ENCODE data around the gene DNASE1.

Gene DNASE1

GRCh38 chr16:3702082-3702481 is 47.6 kb downstream of the DNASE1 start:
- Histone ChIP-seq H3K27ac (no peak overlapping the region), H3K27me3 (peaks cover 0 to 71% (median 5%) of the 10 kb centered on the region in 11 experiments; a peak in 10 of 22 replicates), H3K4me3 (no peak overlapping the region), H3K9ac (no peak overlapping the region), H4K20me1 (peaks cover 47 to 100% (median 100%) of the 10 kb centered on the region in 11 experiments; a peak in 21 of 22 replicates), H3K9me3 (replicated peaks in 1 of 11) (no peaks in the 10 kb centered on the region), H3K4me2 (peak overlapping the region in 3 of 11 experiments; percentile 0 to 31 (median 5); a peak in 1 of 22 replicates), H3K36me3 (peaks cover 11 to 33% (median 24%) of the 10 kb centered on the region in 11 experiments; a peak in 19 of 22 replicates), H3K4me1 (peaks cover 16 to 38% (median 25%) of the 10 kb centered on the region in 10 experiments)
- no peak for TF ChIP-seq Cebpa-rat (IDR thresholded peaks at IDR 0.05)

- Histone ChIP-seq H3K9me3 (replicated peaks in 1 of 11) (no peaks in the 10 kb centered on the region), H3K9ac (no peak overlapping the region), H4K20me1 (peaks cover 32 to 100% (median 99%) of the 10 kb centered on the region in 11 experiments; a peak in 21 of 22 replicates), H3K4me1 (peaks cover 0 to 14% (median 0%) of the 10 kb centered on the region in 10 experiments; a peak in 5 of 20 replicates), H3K4me2 (no peak overlapping the region), H3K27me3 (peaks cover 0 to 44% (median 5%) of the 10 kb centered on the region in 11 experiments; a peak in 10 of 22 replicates), H3K36me3 (peaks cover 26 to 72% (median 44%) of the 10 kb centered on the region in 11 experiments; a peak in 21 of 22 replicates), H3K27ac (no peak overlapping the region), H3K4me3 (no peak overlapping the region)
- no peak for TF ChIP-seq Cebpa-rat (IDR thresholded peaks at IDR 0.05)
These were observed 51.9 kb downstream of the DNASE1 start for GRCh38 chr16:3706253-3707012.
